ENCODE data around the gene PTPRG.

The PTPRG gene

DNA sequence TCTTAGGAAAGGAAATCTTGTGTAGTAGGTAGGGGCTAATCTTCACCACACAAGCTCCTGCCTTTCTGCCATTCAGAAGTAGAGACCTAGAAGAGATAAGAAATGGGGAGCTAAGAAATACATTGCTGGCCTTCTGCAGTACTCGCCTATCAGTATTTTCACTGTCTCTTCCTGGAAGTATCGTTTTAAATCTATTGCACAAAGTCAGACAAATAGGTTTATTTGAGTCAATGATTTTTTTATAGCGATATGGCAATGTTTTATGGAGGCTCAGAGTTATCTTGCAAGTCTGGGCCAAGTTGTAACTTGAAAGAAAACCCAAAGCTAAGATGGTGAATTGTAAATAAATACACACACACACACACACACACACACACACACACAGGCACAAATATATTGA is 103.8 kb downstream of the PTPRG start:
- H3K36me3 ChIP-seq (ENCODE audit: control insufficient read depth, insufficient read depth, low read length): no peaks in the 10 kb centered on the region
- H3K4me1 ChIP-seq (ENCODE audit: control insufficient read depth, insufficient read depth, low read length, poor library complexity, severe bottlenecking): no peaks in the 10 kb centered on the region
- H3K4me3 ChIP-seq (ENCODE audit: insufficient read depth, low read depth, low read length, poor library complexity, severe bottlenecking): no peak overlapping the region
- no peaks in the 10 kb centered on the region for H3K9me3 ChIP-seq (ENCODE audit: control insufficient read depth, low read length)
- DNase-seq: no peak
- H3K27ac ChIP-seq (ENCODE audit: insufficient read depth, low read length, poor library complexity, severe bottlenecking): no peak overlapping the region
- H3K27me3 ChIP-seq (replicated peaks; ENCODE audit: control insufficient read depth, insufficient read depth, low read length, poor library complexity, severe bottlenecking): no peaks in the 10 kb centered on the region

- no peaks in the 10 kb centered on the region for H3K36me3 ChIP-seq (ENCODE audit: control insufficient read depth, insufficient read depth, low read length)
- no peaks in the 10 kb centered on the region for H3K9me3 ChIP-seq (ENCODE audit: control insufficient read depth, low read length)
- DNase-seq: no peak
- no peak overlapping the region for H3K4me3 ChIP-seq (ENCODE audit: insufficient read depth, low read depth, low read length, poor library complexity, severe bottlenecking)
- H3K4me1 ChIP-seq (ENCODE audit: control insufficient read depth, insufficient read depth, low read length, poor library complexity, severe bottlenecking): no peaks in the 10 kb centered on the region
- no peak overlapping the region for H3K27ac ChIP-seq (ENCODE audit: insufficient read depth, low read length, poor library complexity, severe bottlenecking)
- no peaks in the 10 kb centered on the region for H3K27me3 ChIP-seq (replicated peaks; ENCODE audit: control insufficient read depth, insufficient read depth, low read length, poor library complexity, severe bottlenecking)
Observed at GRCh38 chr3:61665987-61666386, 104.6 kb downstream of the PTPRG start.

DNA sequence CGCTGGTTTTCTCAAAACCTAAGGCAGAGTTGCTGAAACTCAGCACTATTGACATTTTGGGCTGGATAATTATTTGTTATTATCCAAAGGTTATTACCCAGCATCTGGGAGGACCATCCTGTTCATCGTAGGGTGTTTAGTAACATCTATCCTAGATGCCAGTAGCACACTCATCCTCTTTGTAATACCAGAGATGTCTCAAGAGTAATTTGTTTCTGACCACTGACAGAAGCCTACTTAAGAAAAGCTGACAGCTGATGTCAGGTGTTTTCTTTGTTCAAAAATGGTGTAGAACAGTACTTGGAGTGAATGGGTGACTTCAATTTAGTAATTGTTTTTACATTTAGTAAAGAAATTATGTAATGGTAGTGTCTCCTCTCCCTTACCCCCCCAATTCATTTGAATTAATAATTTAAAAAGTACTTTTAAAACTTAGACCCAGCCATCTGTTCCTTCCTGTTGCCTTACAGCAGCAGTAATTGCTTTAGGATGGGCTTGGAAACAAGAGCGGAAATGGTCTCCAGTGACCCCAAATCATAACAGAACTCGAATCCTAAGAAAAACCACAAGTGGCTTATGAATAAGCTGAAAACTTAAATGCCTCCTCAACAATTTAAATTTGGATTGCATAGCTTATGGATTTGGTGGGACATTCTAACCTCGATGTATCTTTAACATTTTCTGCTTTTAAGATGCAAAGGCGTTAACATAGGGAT is 105.4 kb downstream of the PTPRG start:
- no peaks in the 10 kb centered on the region for H3K4me1 ChIP-seq (ENCODE audit: control insufficient read depth, insufficient read depth, low read length, poor library complexity, severe bottlenecking)

DNA sequence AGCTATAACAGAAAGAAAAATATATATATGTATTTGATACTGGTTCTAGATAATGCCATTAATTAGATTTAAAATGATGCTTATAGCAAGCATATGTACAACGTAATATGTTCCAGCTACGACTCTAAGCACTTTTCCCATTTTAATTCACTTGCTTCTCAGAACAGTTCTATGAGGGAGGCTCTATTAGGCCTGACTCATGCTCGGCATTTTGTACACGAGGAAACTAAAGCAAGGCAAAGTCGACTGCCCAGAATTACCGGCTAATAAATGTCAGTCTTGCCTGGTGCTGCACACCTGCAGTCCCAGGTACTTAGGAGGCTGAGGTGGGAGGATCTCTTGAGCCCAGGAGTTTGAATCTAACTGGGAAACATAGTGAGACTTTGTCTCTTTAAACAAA is 106.0 kb downstream of the PTPRG start:
- Histone ChIP-seq H3K9me3 (ENCODE audit: control insufficient read depth, low read length) (no peaks in the 10 kb centered on the region), H3K27ac (ENCODE audit: insufficient read depth, low read length, poor library complexity, severe bottlenecking) (no peak overlapping the region), H3K36me3 (ENCODE audit: control insufficient read depth, insufficient read depth, low read length) (no peaks in the 10 kb centered on the region), H3K27me3 (replicated peaks; ENCODE audit: control insufficient read depth, insufficient read depth, low read length, poor library complexity, severe bottlenecking) (no peaks in the 10 kb centered on the region), H3K4me1 (ENCODE audit: control insufficient read depth, insufficient read depth, low read length, poor library complexity, severe bottlenecking) (no peaks in the 10 kb centered on the region), H3K4me3 (ENCODE audit: insufficient read depth, low read depth, low read length, poor library complexity, severe bottlenecking) (no peak overlapping the region)
- DNase-seq: no peak

More for the DNA sequence above, 105.4 kb downstream of the PTPRG start:
- H3K36me3 ChIP-seq (ENCODE audit: control insufficient read depth, insufficient read depth, low read length): no peaks in the 10 kb centered on the region
- no peak overlapping the region for H3K4me3 ChIP-seq (ENCODE audit: insufficient read depth, low read depth, low read length, poor library complexity, severe bottlenecking)
- no peak overlapping the region for H3K27ac ChIP-seq (ENCODE audit: insufficient read depth, low read length, poor library complexity, severe bottlenecking)
- H3K27me3 ChIP-seq (replicated peaks; ENCODE audit: control insufficient read depth, insufficient read depth, low read length, poor library complexity, severe bottlenecking): no peaks in the 10 kb centered on the region
- H3K9me3 ChIP-seq (ENCODE audit: control insufficient read depth, low read length): no peaks in the 10 kb centered on the region
- no peak for DNase-seq

GRCh38 chr3:61667814-61668213 is 106.4 kb downstream of the PTPRG start:
- no peaks in the 10 kb centered on the region for H3K27me3 ChIP-seq (replicated peaks; ENCODE audit: control insufficient read depth, insufficient read depth, low read length, poor library complexity, severe bottlenecking)
- H3K9me3 ChIP-seq (ENCODE audit: control insufficient read depth, low read length): no peaks in the 10 kb centered on the region
- H3K4me1 ChIP-seq (ENCODE audit: control insufficient read depth, insufficient read depth, low read length, poor library complexity, severe bottlenecking): no peaks in the 10 kb centered on the region
- no peaks in the 10 kb centered on the region for H3K36me3 ChIP-seq (ENCODE audit: control insufficient read depth, insufficient read depth, low read length)
- no peak for DNase-seq
- no peak overlapping the region for H3K27ac ChIP-seq (ENCODE audit: insufficient read depth, low read length, poor library complexity, severe bottlenecking)
- no peak overlapping the region for H3K4me3 ChIP-seq (ENCODE audit: insufficient read depth, low read depth, low read length, poor library complexity, severe bottlenecking)

GRCh38 chr3:61668317-61668864 is 107.0 kb downstream of the PTPRG start:
- DNase-seq: no peak
- H3K27ac ChIP-seq (ENCODE audit: insufficient read depth, low read length, poor library complexity, severe bottlenecking): no peak overlapping the region
- no peaks in the 10 kb centered on the region for H3K36me3 ChIP-seq (ENCODE audit: control insufficient read depth, insufficient read depth, low read length)
- H3K4me1 ChIP-seq (ENCODE audit: control insufficient read depth, insufficient read depth, low read length, poor library complexity, severe bottlenecking): no peaks in the 10 kb centered on the region
- no peak overlapping the region for H3K4me3 ChIP-seq (ENCODE audit: insufficient read depth, low read depth, low read length, poor library complexity, severe bottlenecking)
- H3K9me3 ChIP-seq (ENCODE audit: control insufficient read depth, low read length): no peaks in the 10 kb centered on the region
- no peaks in the 10 kb centered on the region for H3K27me3 ChIP-seq (replicated peaks; ENCODE audit: control insufficient read depth, insufficient read depth, low read length, poor library complexity, severe bottlenecking)

- Histone ChIP-seq H3K27me3 (replicated peaks; ENCODE audit: control insufficient read depth, insufficient read depth, low read length, poor library complexity, severe bottlenecking) (no peaks in the 10 kb centered on the region), H3K36me3 (ENCODE audit: control insufficient read depth, insufficient read depth, low read length) (no peaks in the 10 kb centered on the region)
- DNase-seq: no peak
Observed at GRCh38 chr3:61669203-61669602, 107.8 kb downstream of the PTPRG start.

DNA sequence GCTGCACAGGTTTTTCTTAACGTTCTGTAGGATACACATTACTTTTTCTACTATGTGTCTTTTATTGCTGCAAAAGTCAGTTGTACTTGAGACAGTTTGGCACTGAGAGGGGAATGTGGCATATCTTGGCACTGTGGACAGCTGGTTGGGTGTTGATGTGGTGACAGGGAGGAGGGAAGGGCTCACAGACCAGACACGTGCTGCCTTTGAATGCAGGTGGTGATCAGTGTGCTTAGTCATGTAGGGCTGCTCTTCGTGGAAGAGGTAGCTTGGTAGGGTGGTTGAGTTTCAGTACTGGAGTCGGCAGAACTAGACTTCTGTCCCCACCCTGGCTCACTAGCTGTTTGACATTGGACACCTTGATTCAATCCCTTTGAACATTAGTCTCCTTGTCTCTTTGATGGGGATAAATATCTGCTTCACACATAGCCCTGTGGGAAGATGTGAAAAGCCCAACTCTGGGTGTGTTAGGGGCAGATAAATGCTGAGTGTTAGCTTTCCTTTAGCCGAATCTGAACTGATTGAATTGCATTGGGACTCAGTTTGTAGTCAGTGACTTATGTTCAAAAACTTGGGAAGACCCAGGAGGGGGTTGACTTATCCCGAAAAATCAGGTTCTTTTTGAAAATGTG is 108.4 kb downstream of the PTPRG start:
- H3K4me1 ChIP-seq (ENCODE audit: control insufficient read depth, insufficient read depth, low read length, poor library complexity, severe bottlenecking): no peaks in the 10 kb centered on the region
- no peaks in the 10 kb centered on the region for H3K9me3 ChIP-seq (ENCODE audit: control insufficient read depth, low read length)
- H3K27ac ChIP-seq (ENCODE audit: insufficient read depth, low read length, poor library complexity, severe bottlenecking): no peak overlapping the region
- no peaks in the 10 kb centered on the region for H3K27me3 ChIP-seq (replicated peaks; ENCODE audit: control insufficient read depth, insufficient read depth, low read length, poor library complexity, severe bottlenecking)
- no peak for DNase-seq
- no peaks in the 10 kb centered on the region for H3K36me3 ChIP-seq (ENCODE audit: control insufficient read depth, insufficient read depth, low read length)
- H3K4me3 ChIP-seq (ENCODE audit: insufficient read depth, low read depth, low read length, poor library complexity, severe bottlenecking): no peak overlapping the region

More at GRCh38 chr3:61669203-61669602, 107.8 kb downstream of the PTPRG start:
- Histone ChIP-seq H3K4me1 (ENCODE audit: control insufficient read depth, insufficient read depth, low read length, poor library complexity, severe bottlenecking) (no peaks in the 10 kb centered on the region), H3K27ac (ENCODE audit: insufficient read depth, low read length, poor library complexity, severe bottlenecking) (no peak overlapping the region), H3K9me3 (ENCODE audit: control insufficient read depth, low read length) (no peaks in the 10 kb centered on the region), H3K4me3 (ENCODE audit: insufficient read depth, low read depth, low read length, poor library complexity, severe bottlenecking) (no peak overlapping the region)

DNA sequence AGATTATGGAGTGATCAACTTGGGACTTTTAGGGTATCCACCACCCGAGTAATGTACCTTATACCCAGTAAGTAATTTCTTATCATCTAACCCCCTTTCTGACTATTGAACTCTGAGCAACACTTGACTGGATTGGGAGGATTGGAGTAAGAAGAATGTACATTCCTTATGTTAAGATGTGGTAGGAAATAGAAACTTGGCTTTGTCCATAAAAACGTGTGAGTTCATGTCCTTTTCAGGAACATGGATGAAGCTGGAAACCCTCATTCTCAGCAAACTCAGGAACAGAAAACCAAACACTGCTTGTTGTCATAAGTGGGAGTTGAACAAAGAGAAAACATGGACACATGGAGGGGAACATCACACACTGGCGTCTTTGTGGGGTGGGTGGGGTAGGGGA is 112.3 kb downstream of the PTPRG start:
- DNase-seq: no peak
- H3K36me3 ChIP-seq (ENCODE audit: control insufficient read depth, insufficient read depth, low read length): no peaks in the 10 kb centered on the region
- no peak overlapping the region for H3K4me3 ChIP-seq (ENCODE audit: insufficient read depth, low read depth, low read length, poor library complexity, severe bottlenecking)
- H3K9me3 ChIP-seq (ENCODE audit: control insufficient read depth, low read length): no peaks in the 10 kb centered on the region
- no peaks in the 10 kb centered on the region for H3K27me3 ChIP-seq (replicated peaks; ENCODE audit: control insufficient read depth, insufficient read depth, low read length, poor library complexity, severe bottlenecking)
- no peak overlapping the region for H3K27ac ChIP-seq (ENCODE audit: insufficient read depth, low read length, poor library complexity, severe bottlenecking)
- no peaks in the 10 kb centered on the region for H3K4me1 ChIP-seq (ENCODE audit: control insufficient read depth, insufficient read depth, low read length, poor library complexity, severe bottlenecking)

DNA sequence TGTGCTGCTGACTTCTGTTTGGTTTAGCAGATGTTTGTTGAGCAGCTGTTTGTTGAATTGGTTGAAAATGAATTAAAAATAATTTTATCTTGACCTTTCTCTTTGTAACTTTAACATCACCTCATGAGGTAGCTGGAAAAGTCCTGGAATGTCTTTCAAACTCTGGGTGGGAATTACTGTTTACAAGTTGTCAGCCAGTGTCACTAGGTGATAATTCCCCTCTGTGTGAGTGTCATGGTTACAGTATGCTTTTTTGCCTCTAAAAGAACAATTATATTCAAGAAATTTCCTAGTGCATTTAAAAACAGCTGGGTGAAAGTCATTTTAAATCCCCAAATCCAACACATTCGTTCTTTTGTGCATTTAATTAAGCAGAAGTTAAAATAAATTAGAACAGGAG is 113.2 kb downstream of the PTPRG start:
- Histone ChIP-seq H3K27ac (ENCODE audit: insufficient read depth, low read length, poor library complexity, severe bottlenecking) (no peak overlapping the region), H3K27me3 (replicated peaks; ENCODE audit: control insufficient read depth, insufficient read depth, low read length, poor library complexity, severe bottlenecking) (no peaks in the 10 kb centered on the region), H3K9me3 (ENCODE audit: control insufficient read depth, low read length) (no peaks in the 10 kb centered on the region), H3K4me1 (ENCODE audit: control insufficient read depth, insufficient read depth, low read length, poor library complexity, severe bottlenecking) (no peaks in the 10 kb centered on the region), H3K4me3 (ENCODE audit: insufficient read depth, low read depth, low read length, poor library complexity, severe bottlenecking) (no peak overlapping the region), H3K36me3 (ENCODE audit: control insufficient read depth, insufficient read depth, low read length) (no peaks in the 10 kb centered on the region)
- no peak for DNase-seq
